Activated CD8-positive, alpha-beta T cell treated with anti-CD3 and anti-CD28 coated beads, Interleukin-2, amount 10 ng/mL, durations not matched to agents 7 days and 5 days (primary cell): ENCODE results near the gene RPA3. TPM values are rescaled to one million over a fixed set of nuclear protein-coding genes. Genes with fewer than 3 reads are reported as not detected.

Experiments used
- ATAC-seq: fragments of 150-1000 bp; cut with Tn5 transposase; one replicate; pipeline ENCODE4 v1.10.0; 2021; ENCODE audit warnings: moderate library complexity
- CTCF ChIA-PET: fragments of 350-600 bp; sonication (Branson Sonifier 250); formaldehyde crosslinking; loops from one replicate; lab custom pipeline; 2021; ENCODE audit warnings: antibody characterized with exemption; lab: Charles Lee
- POLR2A ChIA-PET: fragments of 350-600 bp; sonication (Branson Sonifier 250); formaldehyde crosslinking; loops from one replicate; lab custom pipeline; 2021; ENCODE audit warnings: antibody characterized with exemption; lab: Charles Lee
- DNase-seq: peaks from one replicate; pipeline ENCODE4 v3.0.0-alpha.2; 2020
- H3K27ac Mint-ChIP-seq: one replicate; pipeline ENCODE4 v1.8.0; 2021; ENCODE audit warnings: mild to moderate bottlenecking, mixed read lengths
- H3K27me3 Mint-ChIP-seq: one replicate; pipeline ENCODE4 v1.8.0; 2021; ENCODE audit warnings: low read depth, mixed read lengths
- H3K36me3 Mint-ChIP-seq: one replicate; pipeline ENCODE4 v1.8.0; 2021; ENCODE audit warnings: low read depth, mixed read lengths
- H3K4me1 Mint-ChIP-seq: one replicate; pipeline ENCODE4 v1.8.0; 2021; ENCODE audit warnings: low read depth, mixed read lengths
- H3K4me3 Mint-ChIP-seq: one replicate; pipeline ENCODE4 v1.8.0; 2021; ENCODE audit warnings: mild to moderate bottlenecking, mixed read lengths
- H3K9me3 Mint-ChIP-seq: one replicate; pipeline ENCODE4 v1.8.0; 2022; ENCODE audit warnings: mixed read lengths; ENCODE audit not compliant: insufficient read depth
- total RNA-seq, 2 experiments: library from RNA; stranded (reverse); gene quantifications; one replicate each; pipeline ENCODE4 v1.2.3, GENCODE V29; 2021

The RPA3 gene
- total RNA-seq, 2 experiments from 2014 or later = 117 TPM

- no peak for DNase-seq
- H3K4me1 Mint-ChIP-seq = peaks cover 13% of the 10 kb centered on the region
- H3K4me3 Mint-ChIP-seq = no peak overlapping the region
- H3K27me3 Mint-ChIP-seq = no peaks in the 10 kb centered on the region
- POLR2A ChIA-PET = no interaction called here
- H3K9me3 Mint-ChIP-seq = no peaks in the 10 kb centered on the region
- ATAC-seq = no peak
- CTCF ChIA-PET = interaction anchor here (0.7 to 1.8 kb wide), 4 partner anchors 11 to 545 kb away, joined by 3 to 6 read pairs (median 4); no protein-coding TSS in a partner anchor
- H3K36me3 Mint-ChIP-seq = no peaks in the 10 kb centered on the region
- H3K27ac Mint-ChIP-seq = no peak overlapping the region
Observed at GRCh38 chr7:7750571-7751242, 32.3 kb upstream of the RPA3 start.

- no peaks in the 10 kb centered on the region for H3K9me3 Mint-ChIP-seq
- H3K4me1 Mint-ChIP-seq = peaks cover 10% of the 10 kb centered on the region
- POLR2A ChIA-PET = no interaction called here
- no peak for ATAC-seq
- no peaks in the 10 kb centered on the region for H3K36me3 Mint-ChIP-seq
- H3K4me3 Mint-ChIP-seq = no peak overlapping the region
- CTCF ChIA-PET = interaction anchor here (1.1 kb wide), 1 partner anchor 27 kb away, joined by 3 read pairs; no protein-coding TSS in a partner anchor
- no peak for DNase-seq
- H3K27ac Mint-ChIP-seq = no peak overlapping the region
- H3K27me3 Mint-ChIP-seq = no peaks in the 10 kb centered on the region
Observed at GRCh38 chr7:7746458-7746857, 28.1 kb upstream of the RPA3 start.

- ChIA-PET POLR2A (no interaction called here), CTCF (interaction anchor here (0.7 to 1.2 kb wide), 3 partner anchors 27 to 290 kb away, joined by 3 read pairs; no protein-coding TSS in a partner anchor)
- no peaks in the 10 kb centered on the region for H3K36me3 Mint-ChIP-seq
Observed at GRCh38 chr7:7745966-7746365, 27.6 kb upstream of the RPA3 start.

DNA sequence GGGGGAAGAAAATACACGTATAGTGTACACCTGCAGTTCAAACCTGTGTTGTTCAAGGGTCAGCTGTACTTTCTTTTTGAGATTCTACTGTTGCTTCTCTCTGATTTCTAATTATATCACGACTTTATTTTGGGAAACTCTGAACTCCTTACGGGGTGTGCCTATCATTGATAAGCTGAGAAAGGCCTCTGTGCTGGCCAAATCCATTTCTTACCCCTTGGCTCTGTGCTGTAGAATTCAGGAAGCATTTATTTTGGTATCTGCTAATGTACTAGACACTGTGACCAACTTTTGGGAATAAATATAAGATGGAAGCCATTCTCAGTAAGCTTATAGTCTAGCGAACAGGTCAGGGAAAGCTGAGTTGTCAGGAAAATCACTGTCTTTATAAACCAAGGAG lies 26.9 kb upstream of the RPA3 start:
- CTCF ChIA-PET = interaction anchor here (0.7 to 1.2 kb wide), 2 partner anchors 64 to 291 kb away, joined by 3 read pairs; no protein-coding TSS in a partner anchor

More at GRCh38 chr7:7745966-7746365, 27.6 kb upstream of the RPA3 start:
- no peak for ATAC-seq
- no peak overlapping the region for H3K27ac Mint-ChIP-seq
- H3K27me3 Mint-ChIP-seq = no peaks in the 10 kb centered on the region
- H3K4me3 Mint-ChIP-seq = no peak overlapping the region
- H3K4me1 Mint-ChIP-seq = peaks cover 6% of the 10 kb centered on the region
- DNase-seq = no peak
- no peaks in the 10 kb centered on the region for H3K9me3 Mint-ChIP-seq

GRCh38 chr7:7742223-7742622 lies 23.8 kb upstream of the RPA3 start:
- DNase-seq (no peak), ATAC-seq (no peak)
- Mint-ChIP-seq H3K9me3 (no peaks in the 10 kb centered on the region), H3K27ac (no peak overlapping the region), H3K36me3 (no peaks in the 10 kb centered on the region), H3K27me3 (no peaks in the 10 kb centered on the region), H3K4me1 (peaks cover 2% of the 10 kb centered on the region), H3K4me3 (no peak overlapping the region)
- ChIA-PET CTCF (interaction anchor here (0.7 kb wide), 1 partner anchor 13 kb away, joined by 3 read pairs; no protein-coding TSS in a partner anchor), POLR2A (no interaction called here)

More for the DNA sequence above, 26.9 kb upstream of the RPA3 start:
- no peaks in the 10 kb centered on the region for H3K4me1 Mint-ChIP-seq
- ATAC-seq = no peak
- no peak overlapping the region for H3K4me3 Mint-ChIP-seq
- POLR2A ChIA-PET = no interaction called here
- no peaks in the 10 kb centered on the region for H3K27me3 Mint-ChIP-seq
- H3K27ac Mint-ChIP-seq = no peak overlapping the region
- no peak for DNase-seq
- H3K9me3 Mint-ChIP-seq = no peaks in the 10 kb centered on the region
- H3K36me3 Mint-ChIP-seq = no peaks in the 10 kb centered on the region

DNA sequence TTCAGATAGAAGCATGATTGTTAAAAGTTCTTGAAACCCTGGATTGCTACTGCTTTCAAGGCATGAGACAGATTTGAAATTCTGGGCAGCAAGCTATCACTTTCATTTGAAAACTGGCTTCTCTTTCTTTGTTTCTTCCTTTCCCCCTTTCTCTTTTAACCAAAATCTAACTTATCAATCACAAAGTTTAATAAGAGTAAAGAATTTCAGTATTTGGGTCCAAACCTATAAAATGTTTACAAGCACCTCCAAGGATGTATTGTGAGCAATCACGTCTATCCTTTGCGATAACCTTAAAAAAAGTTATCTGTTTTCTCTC lies 21.6 kb upstream of the RPA3 start:
- Mint-ChIP-seq H3K4me1 (peaks cover 14% of the 10 kb centered on the region), H3K27ac (no peak overlapping the region), H3K36me3 (peaks cover 6% of the 10 kb centered on the region), H3K4me3 (no peak overlapping the region), H3K27me3 (no peaks in the 10 kb centered on the region), H3K9me3 (no peaks in the 10 kb centered on the region)
- CTCF ChIA-PET = interaction anchor here (0.7 to 1.9 kb wide), 4 partner anchors 15 to 84 kb away, joined by 3 to 5 read pairs (median 4); no protein-coding TSS in a partner anchor
- DNase-seq = no peak
- POLR2A ChIA-PET = interaction anchor here (0.6 kb wide), 1 partner anchor 13 kb away, joined by 3 read pairs; no protein-coding TSS in a partner anchor
- ATAC-seq = no peak

- no peak for ATAC-seq
- Mint-ChIP-seq H3K27me3 (no peaks in the 10 kb centered on the region), H3K27ac (no peak overlapping the region), H3K4me3 (no peak overlapping the region), H3K4me1 (peaks cover 14% of the 10 kb centered on the region), H3K9me3 (no peaks in the 10 kb centered on the region), H3K36me3 (peaks cover 6% of the 10 kb centered on the region)
- POLR2A ChIA-PET = interaction anchor here (0.6 kb wide), 1 partner anchor 13 kb away, joined by 3 read pairs; no protein-coding TSS in a partner anchor
- CTCF ChIA-PET = interaction anchor here (0.7 to 1.9 kb wide), 6 partner anchors 15 to 83 kb away, joined by 3 to 5 read pairs (median 4); no protein-coding TSS in a partner anchor
- DNase-seq = no peak
Observed at GRCh38 chr7:7739204-7740036, 21.0 kb upstream of the RPA3 start.

- POLR2A ChIA-PET = no interaction called here
- ATAC-seq (no peak), DNase-seq (no peak)
- peaks cover 6% of the 10 kb centered on the region for H3K36me3 Mint-ChIP-seq
- peaks cover 14% of the 10 kb centered on the region for H3K4me1 Mint-ChIP-seq
- no peak overlapping the region for H3K4me3 Mint-ChIP-seq
- CTCF ChIA-PET = interaction anchor here (1.3 to 1.9 kb wide), 4 partner anchors 16 to 57 kb away, joined by 4 to 5 read pairs (median 4); no protein-coding TSS in a partner anchor
- no peaks in the 10 kb centered on the region for H3K9me3 Mint-ChIP-seq
- H3K27ac Mint-ChIP-seq = no peak overlapping the region
- H3K27me3 Mint-ChIP-seq = no peaks in the 10 kb centered on the region
Observed at GRCh38 chr7:7738622-7739021, 20.2 kb upstream of the RPA3 start.

GRCh38 chr7:7738177-7738576 lies 19.8 kb upstream of the RPA3 start:
- Mint-ChIP-seq H3K27ac (no peak overlapping the region), H3K4me3 (no peak overlapping the region), H3K9me3 (no peaks in the 10 kb centered on the region), H3K4me1 (peaks cover 14% of the 10 kb centered on the region), H3K27me3 (no peaks in the 10 kb centered on the region), H3K36me3 (peaks cover 6% of the 10 kb centered on the region)
- ChIA-PET CTCF (interaction anchor here (1.9 kb wide), 1 partner anchor 17 kb away, joined by 5 read pairs; no protein-coding TSS in a partner anchor), POLR2A (no interaction called here)
- ATAC-seq (no peak), DNase-seq (no peak)

DNA sequence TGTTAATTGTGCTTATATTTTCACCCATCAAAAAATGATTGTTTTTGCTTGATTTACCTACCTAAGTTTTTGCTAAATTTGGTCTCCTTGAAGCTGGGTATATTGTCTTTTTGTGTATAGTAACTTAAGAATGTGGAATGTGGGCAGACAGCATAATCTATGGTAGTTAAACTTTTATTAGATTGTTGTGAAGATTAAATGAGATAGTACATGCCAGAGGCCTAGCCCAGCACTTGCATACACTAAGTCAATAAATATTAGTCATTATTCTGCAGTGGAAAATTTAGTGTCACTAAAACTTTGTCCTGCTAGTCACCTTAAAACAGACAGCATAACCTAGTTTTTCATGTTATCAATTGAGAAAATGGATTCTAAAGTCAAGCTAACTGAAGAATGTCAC lies 19.3 kb upstream of the RPA3 start:
- DNase-seq (no peak), ATAC-seq (no peak)
- H3K36me3 Mint-ChIP-seq = peaks cover 6% of the 10 kb centered on the region
- ChIA-PET POLR2A (no interaction called here), CTCF (no interaction called here)
- H3K9me3 Mint-ChIP-seq = no peaks in the 10 kb centered on the region
- no peak overlapping the region for H3K27ac Mint-ChIP-seq
- H3K4me1 Mint-ChIP-seq = peaks cover 14% of the 10 kb centered on the region
- H3K4me3 Mint-ChIP-seq = no peak overlapping the region
- H3K27me3 Mint-ChIP-seq = no peaks in the 10 kb centered on the region

DNA sequence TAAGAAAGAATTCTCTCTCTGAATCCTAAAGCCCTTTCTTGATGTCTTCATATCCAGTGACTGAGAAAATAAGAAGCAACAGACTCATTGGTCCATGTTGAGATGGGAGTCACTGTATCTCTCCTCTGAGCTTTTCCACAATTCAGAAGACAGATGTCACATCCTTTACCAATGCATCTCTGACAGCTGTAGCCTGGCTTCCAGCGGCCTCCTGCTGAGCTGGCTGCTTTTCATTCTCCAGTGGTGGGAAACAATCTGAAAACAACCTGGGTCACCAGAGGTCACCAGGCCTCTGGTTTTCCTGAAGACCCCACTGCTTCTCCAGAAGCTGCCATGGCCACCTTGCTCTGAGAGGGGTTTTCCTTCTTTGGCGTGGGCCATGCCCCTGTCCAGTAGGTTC lies 18.3 kb upstream of the RPA3 start:
- Mint-ChIP-seq H3K36me3 (peaks cover 6% of the 10 kb centered on the region), H3K4me3 (no peak overlapping the region), H3K27ac (no peak overlapping the region), H3K4me1 (peaks cover 14% of the 10 kb centered on the region), H3K9me3 (no peaks in the 10 kb centered on the region), H3K27me3 (no peaks in the 10 kb centered on the region)
- CTCF ChIA-PET = interaction anchor here (1.2 kb wide), 1 partner anchor 14 kb away, joined by 4 read pairs; no protein-coding TSS in a partner anchor
- POLR2A ChIA-PET = no interaction called here
- DNase-seq (no peak), ATAC-seq (no peak)
